Stimulated activated CD4-positive, alpha-beta T cell treated with anti-CD3 and anti-CD28 coated beads, Interleukin-1b, Interleukin-23, amount 100 ng/mL, for 48 hours (primary cell): ENCODE results near the gene MEF2C.
"Not testable (repeated sequence)": the region's sequence is repeated elsewhere in the genome, so short reads cannot be mapped to it uniquely, and the experiment has no call there.

Experiments used
- DNase-seq: peaks from one replicate; pipeline ENCODE4 v3.0.0-alpha.2; 2020

Gene MEF2C

GRCh38 chr5:88826646-88827585, 56.1 kb downstream of the MEF2C start:
- no peak for DNase-seq

DNA sequence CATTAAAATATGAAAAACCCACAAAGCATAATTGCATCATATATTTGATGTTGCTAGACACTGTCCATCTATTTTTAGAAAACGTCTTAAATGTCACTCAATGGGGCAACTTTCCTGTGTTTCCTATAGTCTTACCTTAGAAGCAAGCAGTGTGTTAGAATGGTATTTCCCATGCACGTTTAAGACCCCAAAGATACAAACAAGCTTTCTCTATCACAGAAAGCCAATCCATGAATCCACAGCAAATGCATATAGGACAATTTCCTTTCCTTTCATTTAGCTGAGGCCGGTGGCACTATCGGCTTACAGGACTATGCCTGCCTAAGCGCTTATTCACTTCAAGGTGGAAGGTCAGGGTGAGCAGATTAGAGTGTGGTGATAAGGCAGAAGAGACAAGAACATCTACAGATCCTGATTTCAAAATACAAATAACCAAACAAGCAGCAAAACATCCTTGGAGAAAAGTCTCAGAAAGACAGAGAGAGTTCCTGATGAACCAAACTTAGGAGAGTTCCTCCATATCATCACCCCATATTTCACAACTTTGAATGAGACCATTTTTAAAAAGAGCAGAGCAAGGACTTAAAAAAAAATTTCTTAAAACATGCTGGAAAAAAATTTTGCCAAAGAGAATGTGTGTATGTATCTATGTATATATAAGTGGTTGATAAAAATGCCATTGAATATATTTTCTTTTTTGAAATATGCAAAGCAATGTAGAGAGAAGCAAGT, 57.2 kb downstream of the MEF2C start:
- DNase-seq: no peak

DNA sequence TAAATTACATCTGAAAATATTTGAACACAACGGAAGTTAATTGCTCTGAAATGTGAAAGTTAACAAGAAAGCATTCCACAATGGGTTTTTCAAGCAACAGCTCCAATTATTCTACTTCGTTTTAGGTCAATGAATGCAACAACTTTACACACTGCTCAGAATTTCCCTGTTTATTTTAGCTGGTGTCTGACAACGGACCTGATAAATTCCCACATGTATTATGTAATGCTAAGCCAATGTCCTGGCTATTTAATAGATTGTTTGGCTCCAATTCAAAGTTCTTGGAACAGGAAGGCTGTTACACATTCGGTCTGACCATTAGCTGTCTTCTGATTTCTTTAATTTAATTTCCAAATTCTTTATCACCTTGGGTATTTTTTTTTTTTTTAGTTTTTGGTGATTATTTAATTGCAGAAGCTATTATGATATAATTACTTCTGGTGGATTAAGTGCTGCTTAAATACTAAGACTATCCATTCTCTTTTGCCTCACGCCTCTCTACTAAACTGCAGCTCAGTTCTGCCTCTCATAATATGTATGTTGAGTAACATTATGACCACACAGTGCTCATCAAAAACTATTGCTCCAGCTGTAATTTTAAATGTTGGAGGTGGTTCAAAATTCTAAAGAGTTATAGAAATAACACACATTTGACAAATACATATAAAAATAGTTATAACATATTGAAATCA, 57.9 kb downstream of the MEF2C start:
- DNase-seq: no peak

GRCh38 chr5:88824141-88824540, 58.8 kb downstream of the MEF2C start:
- DNase-seq: no peak

DNA sequence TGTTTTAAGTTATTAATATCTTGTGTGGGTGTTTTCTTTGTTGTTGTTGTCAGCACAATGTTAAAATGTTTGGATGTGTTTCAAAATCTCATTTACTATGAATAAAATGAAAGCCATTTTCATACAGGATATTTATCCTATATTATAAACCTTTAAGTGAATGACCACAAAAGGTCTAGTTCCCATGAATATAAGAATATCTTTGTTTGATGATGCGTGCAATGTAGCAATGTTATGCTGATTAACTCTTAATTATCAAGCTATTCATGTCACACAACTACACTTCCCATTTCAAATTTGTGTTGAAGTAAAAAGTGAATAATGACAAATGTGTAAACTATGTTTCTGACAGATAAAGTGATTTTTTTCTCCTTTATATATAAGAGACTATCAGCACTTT, 59.8 kb downstream of the MEF2C start:
- DNase-seq: no peak

DNA sequence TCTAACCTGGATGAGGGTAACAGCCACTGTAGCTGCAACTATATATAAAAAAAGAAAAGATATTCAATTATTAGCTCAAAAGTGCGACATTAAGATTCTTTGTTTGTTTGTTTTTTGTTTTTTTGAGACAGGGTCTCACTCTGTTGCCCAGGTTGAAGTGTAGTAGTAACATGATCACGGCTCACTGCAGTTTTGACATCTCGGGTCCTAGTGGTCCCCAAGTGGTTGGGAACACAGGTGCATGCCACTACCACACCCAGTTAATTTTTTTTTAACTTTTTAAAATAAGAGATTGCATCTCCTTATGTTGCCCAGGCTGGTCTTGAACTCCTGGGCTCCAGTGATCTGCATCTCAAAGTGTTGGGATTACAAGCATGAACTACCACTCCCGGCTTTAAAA, 61.8 kb downstream of the MEF2C start:
- DNase-seq: no peak

DNA sequence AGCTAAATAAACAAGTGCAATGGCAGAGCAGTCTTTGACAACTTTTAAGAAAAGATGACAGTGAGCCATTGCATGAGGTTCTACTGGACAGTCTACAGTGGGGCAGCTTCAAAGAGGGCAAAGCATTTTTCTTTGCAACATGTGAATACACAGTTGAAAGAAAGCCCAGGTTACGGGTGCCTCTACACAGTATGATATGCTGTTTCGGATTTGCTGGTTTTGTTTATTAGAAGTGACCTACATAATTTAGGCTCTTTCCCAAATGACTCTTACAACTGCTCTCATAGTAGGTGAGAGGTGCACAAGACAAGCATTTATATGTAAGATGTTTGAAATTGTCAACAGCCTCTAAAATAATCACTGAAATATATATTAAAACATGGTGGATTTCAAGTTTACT, 62.4 kb downstream of the MEF2C start:
- DNase-seq: no peak

DNA sequence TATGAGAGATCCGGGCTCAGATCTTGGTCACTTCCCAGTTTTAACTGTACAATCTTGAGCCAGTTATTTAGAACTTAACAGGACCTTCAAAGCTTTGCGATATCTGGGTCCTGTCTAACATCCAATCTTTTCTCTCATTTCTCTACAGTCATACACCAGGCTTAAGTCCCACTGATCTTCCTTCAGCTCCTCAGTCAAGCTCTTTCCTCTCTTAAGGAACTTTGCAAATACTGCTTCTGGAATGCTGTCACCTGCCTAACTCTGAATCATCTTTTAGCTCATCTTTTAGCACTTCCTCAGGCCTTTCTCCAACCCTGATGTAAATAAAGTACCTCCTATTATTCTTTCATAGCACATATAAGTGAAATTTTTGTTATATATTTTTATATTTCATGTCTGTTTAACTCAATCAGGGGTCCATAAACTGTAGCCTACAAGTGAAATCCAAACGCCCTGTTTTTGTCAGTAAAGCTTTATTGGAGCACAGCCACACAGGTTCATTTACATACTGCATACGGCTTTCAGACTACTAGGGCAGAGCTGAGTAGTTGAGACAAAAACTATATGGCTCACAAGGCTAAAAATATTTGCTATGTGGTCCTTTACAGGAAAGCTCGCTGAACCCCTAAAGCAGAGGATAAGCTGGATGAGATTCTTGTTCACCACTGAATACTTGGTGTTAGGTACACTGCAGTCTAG, 63.5 kb downstream of the MEF2C start:
- DNase-seq: no peak

DNA sequence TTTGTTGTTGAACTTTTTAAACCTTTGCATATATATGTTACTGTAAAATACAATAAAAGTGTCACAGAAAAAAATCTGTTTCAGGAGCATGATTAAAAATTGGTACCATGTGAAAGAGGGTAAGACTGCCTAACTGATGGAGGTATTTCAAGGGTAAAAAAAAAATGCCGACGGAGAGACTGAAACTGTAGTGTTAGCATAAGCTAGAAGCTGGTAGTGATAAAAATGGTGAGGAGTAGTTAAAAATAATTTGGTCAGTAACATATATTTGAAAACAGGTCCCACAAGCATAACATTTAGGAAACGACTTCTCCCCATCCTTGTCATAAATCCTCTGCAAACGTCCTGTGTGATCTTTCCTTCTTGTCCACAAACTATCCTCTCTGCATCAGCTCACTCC, 64.7 kb downstream of the MEF2C start:
- DNase-seq: no peak

DNA sequence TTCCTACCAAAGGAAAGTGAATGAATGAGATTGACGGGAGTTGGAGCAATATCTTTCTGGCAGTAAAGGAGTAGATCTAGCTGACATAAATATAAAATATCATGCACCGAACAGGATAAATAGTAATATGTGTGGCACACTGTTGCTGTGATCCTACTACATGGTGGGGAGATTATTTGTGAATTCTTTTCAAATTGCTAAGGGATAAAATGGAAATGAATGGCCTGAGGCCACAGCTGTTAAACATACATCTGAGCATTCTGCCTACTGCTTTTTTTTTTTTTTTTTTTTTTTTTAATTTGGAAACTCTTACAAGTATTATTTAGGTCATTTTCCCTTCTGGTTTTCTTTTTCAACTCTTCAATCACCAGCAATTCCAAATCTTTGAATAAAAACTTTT, 66.8 kb downstream of the MEF2C start:
- no peak for DNase-seq

GRCh38 chr5:88815050-88815789, 67.8 kb downstream of the MEF2C start:
- no peak for DNase-seq

GRCh38 chr5:88813805-88814575, 69.0 kb downstream of the MEF2C start:
- no peak for DNase-seq

- DNase-seq: no peak
Measured at GRCh38 chr5:88813244-88813643, 69.7 kb downstream of the MEF2C start.

DNA sequence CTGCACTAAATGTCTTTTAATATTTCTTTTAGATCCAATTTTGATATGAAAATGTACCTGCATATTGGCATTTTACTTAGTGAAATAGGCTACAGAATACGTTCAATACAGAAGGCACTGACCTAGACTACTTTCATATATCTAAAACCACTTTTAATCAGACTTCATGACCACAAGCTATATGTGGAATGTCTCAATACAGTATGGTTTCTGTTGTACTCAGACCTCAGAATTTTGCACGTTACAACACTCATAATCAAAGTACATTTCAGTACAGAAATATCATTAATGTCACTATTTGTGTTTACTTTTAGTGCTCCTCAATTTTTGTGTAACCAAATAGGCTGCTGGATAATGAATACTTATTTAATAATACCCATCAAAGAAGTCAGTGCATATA, 74.8 kb downstream of the MEF2C start:
- DNase-seq: no peak

GRCh38 chr5:88807327-88807726, 75.7 kb downstream of the MEF2C start:
- no peak for DNase-seq

DNA sequence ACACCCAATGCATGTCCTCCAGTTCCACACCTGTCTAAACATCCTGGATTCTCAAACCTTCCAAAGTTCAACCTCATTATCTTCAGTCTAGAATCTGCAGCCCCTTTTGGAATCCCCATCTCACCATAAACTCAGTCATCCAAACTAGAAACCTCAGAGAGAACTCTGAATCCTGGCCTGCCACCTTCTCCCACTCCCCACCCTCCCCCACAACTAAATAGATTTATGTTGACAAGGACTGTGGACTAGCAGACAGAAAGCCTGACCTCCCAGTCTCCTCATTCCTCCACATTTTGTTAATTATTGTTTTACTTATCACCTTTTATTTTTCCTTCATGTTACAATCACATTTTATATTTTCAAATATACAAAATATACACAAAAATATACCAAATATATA, 76.6 kb downstream of the MEF2C start:
- no peak for DNase-seq

GRCh38 chr5:88805151-88805784, 77.7 kb downstream of the MEF2C start:
- no peak for DNase-seq

DNA sequence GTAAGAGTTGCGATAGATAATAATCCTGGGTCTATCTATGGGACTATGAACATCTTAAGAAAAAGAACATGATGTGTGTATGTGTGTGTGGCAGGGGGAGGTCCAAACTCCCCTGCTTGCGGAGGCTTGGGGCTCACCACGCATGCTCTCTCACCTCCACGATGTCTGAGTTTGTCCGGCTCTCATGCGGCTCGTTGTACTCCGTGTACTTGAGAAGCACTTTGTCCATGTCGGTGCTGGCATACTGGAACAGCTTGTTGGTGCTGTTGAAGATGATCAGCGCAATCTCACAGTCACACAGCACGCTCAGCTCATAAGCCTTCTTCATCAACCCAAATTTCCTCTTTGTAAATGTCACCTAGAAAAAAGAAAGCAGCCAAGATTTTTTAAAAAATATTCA, 78.5 kb downstream of the MEF2C start:
- DNase-seq: no peak

- no peak for DNase-seq
Measured at GRCh38 chr5:88803309-88803708, 79.7 kb downstream of the MEF2C start.

- DNase-seq: no peak
Measured at GRCh38 chr5:88799938-88800535, 82.9 kb downstream of the MEF2C start.

DNA sequence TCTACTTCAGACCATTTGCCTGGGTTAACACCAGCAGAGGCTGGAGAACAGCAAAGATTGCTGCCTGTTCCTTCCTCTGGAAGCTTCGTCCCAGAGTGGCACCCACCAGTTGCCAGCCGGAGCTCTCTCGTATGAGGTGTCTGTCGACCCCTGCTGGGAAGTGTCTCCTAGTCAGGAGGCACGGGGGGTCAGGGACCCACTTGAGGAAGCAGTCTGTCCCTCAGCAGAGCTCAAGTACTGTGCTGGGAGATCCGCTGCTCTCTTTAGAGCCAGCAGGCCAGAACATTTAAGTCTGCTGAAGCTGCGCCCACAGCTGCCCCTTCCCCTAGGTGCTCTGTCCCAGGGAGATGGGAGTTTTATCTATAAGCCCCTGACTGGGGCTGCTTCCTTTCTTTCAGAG, 84.1 kb downstream of the MEF2C start:
- not testable (repeated sequence) for DNase-seq
